Ecto neural progenitor cell (in vitro differentiated cells): ENCODE results near the gene ALKBH3.
A peak's percentile ranks its signal among the peaks of the same experiment; 100 is the strongest.

Source experiments
- DNase-seq: peaks from one replicate; pipeline ENCODE4 v3.0.0-alpha.2; 2018; ENCODE audit warnings: low spot score

The ALKBH3 gene

GRCh38 chr11:43895601-43896000, 15.0 kb downstream of the ALKBH3 start:
- no peak for DNase-seq

- no peak for DNase-seq
Observed at GRCh38 chr11:43898574-43898973, 17.9 kb downstream of the ALKBH3 start.

GRCh38 chr11:43899094-43899493, 18.5 kb downstream of the ALKBH3 start:
- DNase-seq = no peak

- no peak for DNase-seq
Observed at GRCh38 chr11:43901551-43901950, 20.9 kb downstream of the ALKBH3 start.

- no peak for DNase-seq
Observed at GRCh38 chr11:43903078-43903477, 22.4 kb downstream of the ALKBH3 start.

GRCh38 chr11:43903969-43904368, 23.3 kb downstream of the ALKBH3 start:
- DNase-seq = no peak

- no peak for DNase-seq
Observed at GRCh38 chr11:43904742-43905535, 24.3 kb downstream of the ALKBH3 start.

GRCh38 chr11:43905813-43906241, 25.2 kb downstream of the ALKBH3 start:
- DNase-seq = no peak

GRCh38 chr11:43907028-43907975, 26.7 kb downstream of the ALKBH3 start:
- no peak for DNase-seq

GRCh38 chr11:43908191-43908590, 27.6 kb downstream of the ALKBH3 start:
- no peak for DNase-seq

GRCh38 chr11:43908683-43909082, 28.1 kb downstream of the ALKBH3 start:
- no peak for DNase-seq

GRCh38 chr11:43913829-43914380, 33.3 kb downstream of the ALKBH3 start:
- DNase-seq = no peak

GRCh38 chr11:43914466-43914865, 33.8 kb downstream of the ALKBH3 start:
- DNase-seq = no peak

GRCh38 chr11:43916621-43917020, 36.0 kb downstream of the ALKBH3 start:
- DNase-seq = no peak

- no peak for DNase-seq
Observed at GRCh38 chr11:43917851-43918250, 37.2 kb downstream of the ALKBH3 start.

GRCh38 chr11:43918662-43919061, 38.0 kb downstream of the ALKBH3 start:
- DNase-seq = no peak

- DNase-seq = no peak
Observed at GRCh38 chr11:43919852-43920597, 39.4 kb downstream of the ALKBH3 start.

GRCh38 chr11:43920598-43921419, 40.2 kb downstream of the ALKBH3 start:
- DNase-seq = peak; percentile 17

GRCh38 chr11:43921561-43922294, 41.1 kb downstream of the ALKBH3 start:
- peak; percentile 18 for DNase-seq

- DNase-seq = peak; percentile 42
Observed at GRCh38 chr11:43922295-43922648, 41.6 kb downstream of the ALKBH3 start.
